GM12872 (cell line): ENCODE measurements around the gene ESYT1.

ENCODE experiments used
- CTCF ChIP-seq: IDR thresholded peaks from 3 replicates; pipeline ENCODE4 v1.5.1; 2011; ENCODE audit warnings: low read depth, mild to moderate bottlenecking, low read length, moderate library complexity; ENCODE audit not compliant: insufficient read depth

ESYT1 gene

GRCh38 chr12:56150563-56150962 lies 22.5 kb downstream of the ESYT1 start:
- no peak for TF ChIP-seq CTCF

- peak; percentile 68; the same call in 2 of the 3 replicates for TF ChIP-seq CTCF
Measured at GRCh38 chr12:56151672-56152131, 23.6 kb downstream of the ESYT1 start.

- no peak for TF ChIP-seq CTCF
Measured at GRCh38 chr12:56152132-56152755, 24.2 kb downstream of the ESYT1 start, which contains the start of gene MYL6B. MYL6B (plus strand) TSS chr12:56152587; CDS start chr12:56153919, 1,332 bp downstream.

GRCh38 chr12:56152756-56153677 lies 24.9 kb downstream of the ESYT1 start:
- no peak for TF ChIP-seq CTCF

- no peak for TF ChIP-seq CTCF
Measured at GRCh38 chr12:56153678-56154065, 25.6 kb downstream of the ESYT1 start.

- TF ChIP-seq CTCF, result no peak
Measured at GRCh38 chr12:56154246-56154771, 26.2 kb downstream of the ESYT1 start.

GRCh38 chr12:56154818-56155217 lies 26.8 kb downstream of the ESYT1 start:
- TF ChIP-seq CTCF, result no peak
